Hematopoietic multipotent progenitor cell treated with erythropoietin and hydrocortisone succinate and interleukin-3 and kit ligand, for 15 days (in vitro differentiated cells): Measurements from ENCODE around the gene MTHFS.
"Not testable (repeated sequence)": the region's sequence is repeated elsewhere in the genome, so short reads cannot be mapped to it uniquely, and the experiment has no call there.

ENCODE experiments used
- DNase-seq: peaks from one replicate; pipeline ENCODE4 v3.0.0-alpha.2; 2015; ENCODE audit warnings: low spot score

The MTHFS gene

GRCh38 chr15:79915776-79916501 lies 19.1 kb upstream of the MTHFS start:
- not testable (repeated sequence) for DNase-seq

- DNase-seq: no peak
Measured at GRCh38 chr15:79914728-79915127, 17.9 kb upstream of the MTHFS start.

- DNase-seq: not testable (repeated sequence)
Measured at GRCh38 chr15:79909556-79910335, 12.9 kb upstream of the MTHFS start.

- no peak for DNase-seq
Measured at GRCh38 chr15:79904271-79904670, 7.5 kb upstream of the MTHFS start.

GRCh38 chr15:79903626-79904025 lies 6.8 kb upstream of the MTHFS start:
- no peak for DNase-seq

GRCh38 chr15:79903144-79903543 lies 6.3 kb upstream of the MTHFS start:
- DNase-seq: no peak

- no peak for DNase-seq
Measured at GRCh38 chr15:79901958-79902357, 5.1 kb upstream of the MTHFS start.

GRCh38 chr15:79900818-79901378 lies 4.1 kb upstream of the MTHFS start:
- DNase-seq: not testable (repeated sequence)

- DNase-seq: no peak
Measured at GRCh38 chr15:79900087-79900486, 3.3 kb upstream of the MTHFS start.

GRCh38 chr15:79898786-79899185 lies 2.0 kb upstream of the MTHFS start:
- DNase-seq: not testable (repeated sequence)

GRCh38 chr15:79898369-79898768 lies 1.6 kb upstream of the MTHFS start:
- DNase-seq: no peak

- no peak for DNase-seq
Measured at GRCh38 chr15:79897701-79898113, 893 bp upstream of the MTHFS start.

GRCh38 chr15:79897380-79897678 lies 515 bp upstream of the MTHFS start:
- DNase-seq: no peak

- DNase-seq: no peak
Measured at GRCh38 chr15:79896131-79896633, 632 bp downstream of the MTHFS start.

- no peak for DNase-seq
Measured at GRCh38 chr15:79887054-79887930, 9.5 kb downstream of the MTHFS start.

GRCh38 chr15:79886124-79886523 lies 10.7 kb downstream of the MTHFS start:
- no peak for DNase-seq

- DNase-seq: no peak
Measured at GRCh38 chr15:79884204-79884596, 12.6 kb downstream of the MTHFS start.

- no peak for DNase-seq
Measured at GRCh38 chr15:79883579-79884203, 13.1 kb downstream of the MTHFS start.

GRCh38 chr15:79881668-79882067 lies 15.1 kb downstream of the MTHFS start:
- DNase-seq: no peak

- DNase-seq: peak; percentile 33
Measured at GRCh38 chr15:79881254-79881653, 15.6 kb downstream of the MTHFS start.

- no peak for DNase-seq
Measured at GRCh38 chr15:79878078-79878705, 18.6 kb downstream of the MTHFS start.
